K562 (cell line): ENCODE measurements around the gene RAP1GAP2.

Source experiments
- CHD4 ChIP-seq: fragments of 200-600 bp; sonication (generic); IDR thresholded peaks from 3 replicates; pipeline ENCODE4 v1.6.1; 2012; ENCODE audit warnings: low read depth, mild to moderate bottlenecking, mixed read lengths, low read length, inconsistent platforms; ENCODE audit not compliant: insufficient read depth, insufficient replicate concordance, poor library complexity, severe bottlenecking
- CTCF ChIP-seq, 3 experiments: IDR thresholded peaks in 2 of 3; conservative IDR thresholded peaks in 1 of 3; 2 replicates each; pipeline ENCODE4 v1.5.1; 2011 to 2012; ENCODE audit warnings: low read length in 3 of 3, mild to moderate bottlenecking in 3 of 3, control low read depth in 2 of 3, improper control_type of control experiment in 1 of 3, inconsistent platforms in 1 of 3, low read depth in 1 of 3, mixed read lengths in 1 of 3, moderate library complexity in 1 of 3; ENCODE audit not compliant: insufficient read depth in 2 of 3
- ETS1 ChIP-seq: conservative IDR thresholded peaks from 2 replicates; pipeline ENCODE4 v1.6.1; 2011; ENCODE audit warnings: low read depth, mild to moderate bottlenecking, low read length; ENCODE audit not compliant: control insufficient read depth
- FOXJ2 ChIP-seq: fragments of 200-800 bp; sonication (Bioruptor generic); IDR thresholded peaks from 2 replicates; pipeline ENCODE4 v1.6.1; 2016; ENCODE audit warnings: missing genetic modification characterization, missing compliant biosample characterization
- HES1 ChIP-seq: fragments of 450-650 bp; IDR thresholded peaks from 2 replicates; pipeline ENCODE4 v1.6.1; 2016; ENCODE audit warnings: low read depth, mild to moderate bottlenecking, moderate library complexity
- HMBOX1 ChIP-seq: sonication (generic); IDR thresholded peaks from 2 replicates; pipeline ENCODE4 v1.6.1; 2016
- RFX5 ChIP-seq: IDR thresholded peaks from 2 replicates; pipeline ENCODE4 v1.6.1; 2011; ENCODE audit warnings: low read depth, mild to moderate bottlenecking, improper control_type of control experiment, low read length
- TEAD4 ChIP-seq, 2 experiments: sonication (generic) in 1 of 2; formaldehyde crosslinking in 1 of 2; IDR thresholded peaks; 2 replicates each; pipeline versions ENCODE4 v1.6.1 to v1.8.0; 2012 to 2022; ENCODE audit warnings: borderline replicate concordance in 1 of 2, inconsistent platforms in 1 of 2, low read length in 1 of 2, mild to moderate bottlenecking in 1 of 2, missing genetic modification reagents in 1 of 2
- UBTF ChIP-seq, 2 experiments: IDR thresholded peaks; 2 replicates each; pipeline ENCODE4 v1.6.1; 2012; ENCODE audit warnings: improper control_type of control experiment in 2 of 2, low read depth in 2 of 2, low read length in 2 of 2, borderline replicate concordance in 1 of 2
- ZBTB34 ChIP-seq: fragments of 250-450 bp; sonication (Bioruptor Pico); IDR thresholded peaks from 2 replicates; pipeline ENCODE4 v1.8.0; 2021; ENCODE audit warnings: mild to moderate bottlenecking, moderate library complexity
- ZHX1 ChIP-seq: fragments of 150-350 bp; conservative IDR thresholded peaks from 2 replicates; pipeline ENCODE4 v1.6.1; 2014; ENCODE audit warnings: low read length
- ZNF134 ChIP-seq: fragments of 250-450 bp; sonication (Bioruptor Pico); conservative IDR thresholded peaks from 2 replicates; pipeline ENCODE4 v1.4.0; 2020
- ZSCAN29 ChIP-seq: fragments of 450-650 bp; IDR thresholded peaks from 2 replicates; pipeline ENCODE4 v1.6.1; 2017

- TF ChIP-seq RFX5 (no peak), HES1 (no peak), ZHX1 (no peak), ZNF134 (no peak), UBTF (IDR thresholded peaks at IDR 0.05; ENCODE audit: borderline replicate concordance in 1 of 2, low read depth in 2 of 2, low read length in 2 of 2) (no peak), CTCF (IDR thresholded peaks at IDR 0.05 in 2 of 3, conservative IDR thresholded peaks at IDR 0.05 in 1 of 3; ENCODE audit: insufficient read depth in 2 of 3, low read depth in 1 of 3, low read length in 3 of 3) (no peak), FOXJ2 (tag) (no peak), ZBTB34 (no peak), HMBOX1 (no peak), ZSCAN29 (no peak), TEAD4 (IDR thresholded peaks at IDR 0.05; ENCODE audit: low read length) (no peak), TEAD4 (CRISPR knock-in tag; IDR thresholded peaks at IDR 0.05; ENCODE audit: borderline replicate concordance) (no peak), CHD4 (no peak), ETS1 (no peak)
Observed at GRCh38 chr17:2860883-2861282, 64.6 kb downstream of the RAP1GAP2 start.
